Left renal pelvis (tissue), 4 donors: ENCODE data around the gene EML2. TPM values are rescaled to one million over a fixed set of nuclear protein-coding genes. Genes with fewer than 3 reads are reported as not detected.
"Not testable (repeated sequence)": the region's sequence is repeated elsewhere in the genome, so short reads cannot be mapped to it uniquely, and the experiment has no call there.

Experiments
- DNase-seq, 4 donors: peaks; one replicate each; pipeline ENCODE4 v3.0.0-alpha.2; 2013; ENCODE audit warnings: low read depth in 4 of 4, low spot score in 3 of 4
- polyA plus RNA-seq, 4 donors: library from polyadenylated mRNA; unstranded; fragments of 120-200 nt; gene quantifications; one replicate each; pipeline ENCODE4 v1.2.1, GENCODE V29; 2013; ENCODE audit not compliant: insufficient read length in 4 of 4

EML2 gene
- polyA plus RNA-seq, 4 donors = 13.8 to 29.3 (median 19.0) TPM

- no peak for DNase-seq
Measured at GRCh38 chr19:45621976-45622503, 17.2 kb downstream of the EML2 start.

GRCh38 chr19:45621389-45621788 lies 17.8 kb downstream of the EML2 start:
- DNase-seq = no peak

GRCh38 chr19:45616704-45617017 lies 22.5 kb downstream of the EML2 start:
- DNase-seq = no peak

DNA sequence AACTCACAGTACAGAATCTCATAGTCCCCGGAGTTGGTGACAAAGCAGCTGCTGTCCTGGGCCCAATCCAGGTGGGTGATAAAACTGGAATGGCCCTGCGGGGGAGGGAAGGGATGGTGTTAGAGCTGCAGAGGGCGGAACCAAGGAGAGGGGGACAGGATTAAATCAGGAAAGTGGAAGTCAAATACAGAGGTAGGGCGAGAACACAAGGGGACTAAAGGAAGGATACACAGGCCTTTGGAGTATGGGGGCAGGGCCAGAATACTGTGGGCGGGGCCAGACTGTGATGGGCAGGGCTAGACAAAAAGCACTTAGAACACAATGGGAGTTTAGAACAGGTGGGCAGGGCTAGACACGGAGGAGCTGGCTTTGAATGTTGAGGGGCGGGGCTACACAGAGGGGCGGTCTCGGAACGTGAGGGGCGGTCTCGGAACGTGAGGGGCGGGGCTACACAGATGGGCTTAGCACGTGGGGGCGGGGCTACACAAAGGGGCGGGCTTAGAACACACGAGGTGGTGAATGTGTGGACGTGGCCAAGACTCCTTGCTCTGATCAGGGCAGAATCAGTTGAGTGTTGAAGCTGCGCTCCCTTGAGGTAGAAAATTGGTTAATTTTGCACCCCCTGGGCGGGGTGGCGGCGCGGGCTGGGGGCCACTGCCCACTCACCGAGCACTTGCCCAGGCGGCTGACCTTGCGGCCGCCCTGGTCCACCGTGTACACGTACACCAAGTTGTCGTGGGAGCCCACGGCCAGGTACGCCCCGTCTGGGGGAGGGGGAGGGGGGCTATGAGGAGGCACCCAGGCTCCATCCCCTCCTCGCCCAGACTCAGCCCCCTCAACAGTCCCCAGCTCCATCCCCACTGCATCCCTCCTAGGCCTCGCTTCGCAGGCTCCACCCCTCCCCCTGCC lies 23.1 kb downstream of the EML2 start:
- peak; percentile 83 to 92 (median 85) for DNase-seq

DNA sequence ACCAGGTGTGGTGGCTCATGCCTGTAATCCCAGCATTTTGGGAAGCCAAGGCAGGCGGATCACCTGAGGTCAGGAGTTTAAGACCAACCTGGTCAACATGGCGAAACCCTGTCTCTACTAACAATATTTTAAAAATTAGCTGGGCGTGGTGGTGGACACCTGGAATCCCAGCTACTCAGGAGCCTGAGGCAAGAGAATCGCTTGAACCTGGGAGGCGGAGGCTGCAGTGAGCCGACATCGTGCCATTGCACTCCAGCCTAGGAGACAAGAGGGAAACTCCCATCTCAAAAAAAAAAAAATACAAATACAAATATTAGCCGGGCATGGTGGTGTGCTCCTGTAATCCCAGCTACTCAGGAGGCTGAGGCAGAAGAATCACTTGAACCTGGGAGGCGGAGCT lies 24.1 kb downstream of the EML2 start:
- DNase-seq = not testable (repeated sequence)

GRCh38 chr19:45613926-45614725 lies 25.1 kb downstream of the EML2 start:
- no peak for DNase-seq

- no peak for DNase-seq
Measured at GRCh38 chr19:45608948-45609347, 30.2 kb downstream of the EML2 start.

DNA sequence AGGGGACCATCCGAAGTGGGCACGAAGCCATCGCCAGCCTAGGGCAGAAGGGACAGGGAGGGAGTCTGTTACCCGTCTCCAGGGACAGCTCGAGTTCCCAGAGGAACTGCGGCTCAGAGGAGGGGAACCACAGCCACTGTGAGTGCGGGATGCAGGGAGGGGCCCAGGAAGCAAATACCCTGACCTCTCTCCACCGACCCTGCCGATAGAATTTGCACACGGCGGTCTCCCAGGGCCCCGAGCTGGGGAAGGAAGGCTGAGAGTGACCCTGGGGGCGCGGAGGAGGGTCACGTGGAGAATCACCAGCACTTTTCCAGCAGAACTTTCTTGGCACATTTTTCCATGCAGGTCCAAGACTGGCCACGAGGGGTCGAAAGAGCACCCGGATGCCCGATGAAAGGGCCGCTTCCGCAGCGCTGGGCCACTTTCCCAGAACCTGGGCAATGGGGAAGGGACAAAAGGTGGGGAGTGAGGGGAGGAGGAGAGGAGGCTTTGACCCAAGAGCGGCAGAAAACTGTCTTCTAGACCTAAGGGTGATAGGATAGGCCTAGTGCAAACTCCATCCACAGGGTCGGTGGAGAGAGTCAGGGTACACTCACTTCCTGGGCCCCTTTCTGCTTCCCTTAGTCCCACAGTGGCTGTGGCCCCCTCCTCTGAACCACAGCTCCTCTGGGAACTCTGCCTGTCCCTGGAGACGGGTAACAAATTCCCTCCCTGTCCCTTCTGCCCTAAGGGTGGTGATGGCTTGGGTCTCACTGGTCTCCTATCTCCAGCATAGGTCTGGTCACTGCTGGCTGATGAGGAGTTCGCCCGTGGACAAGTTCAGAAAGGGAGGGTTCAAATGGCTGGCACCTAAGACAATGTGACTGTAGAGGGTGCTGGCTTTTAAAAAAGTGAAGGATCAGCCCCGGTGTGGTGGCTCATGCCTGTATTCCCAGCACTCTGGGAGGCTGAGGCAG lies 31.8 kb downstream of the EML2 start:
- peak; percentile 62 to 70 (median 68) for DNase-seq

DNA sequence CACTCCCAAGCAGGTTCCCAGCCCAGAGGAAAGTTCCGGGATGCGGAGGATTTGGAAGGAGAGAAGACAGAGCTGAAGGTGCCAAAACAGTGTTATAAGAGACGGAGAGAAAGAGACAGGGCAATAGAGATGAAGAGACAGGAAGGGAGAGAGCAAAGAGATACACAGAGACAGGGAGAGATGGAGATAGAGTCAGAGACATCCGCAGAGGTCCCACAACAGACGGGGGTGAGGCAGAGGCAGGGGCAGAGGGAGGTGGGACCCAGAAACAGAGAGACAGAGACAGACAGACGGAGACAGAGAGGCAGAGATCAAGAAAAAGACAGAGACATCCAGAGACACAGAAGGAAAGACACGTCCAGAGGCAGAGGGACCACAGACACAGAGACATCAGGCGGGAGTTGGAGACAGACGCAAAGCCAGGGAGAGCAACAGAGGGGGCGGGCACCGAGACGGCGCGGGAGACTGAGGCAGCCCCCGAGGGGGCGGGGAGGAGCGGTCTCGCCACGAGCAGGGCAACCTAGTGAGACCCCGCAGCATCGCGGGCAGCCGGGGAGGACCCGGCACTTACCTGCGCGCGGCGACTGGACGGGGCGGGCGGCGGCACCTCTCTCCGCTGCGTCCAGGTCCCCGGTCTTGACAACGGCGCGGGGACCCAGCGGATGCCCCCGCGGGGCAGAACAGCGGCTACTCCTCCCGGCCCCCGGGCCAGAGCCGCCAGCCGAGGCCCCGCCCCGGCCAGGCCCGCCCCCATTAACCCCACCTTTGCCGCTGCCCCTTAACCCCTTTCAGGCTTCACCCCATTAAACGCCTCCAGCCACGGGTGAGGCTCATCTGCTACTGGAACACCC lies 37.4 kb downstream of the EML2 start, which contains the start of gene GPR4:
TSS of gene GPR4 (minus strand) at position 689 of the 851 bp plus-strand sequence. CDS start 10,346 bp downstream, outside the sequence.
- DNase-seq = no peak

DNA sequence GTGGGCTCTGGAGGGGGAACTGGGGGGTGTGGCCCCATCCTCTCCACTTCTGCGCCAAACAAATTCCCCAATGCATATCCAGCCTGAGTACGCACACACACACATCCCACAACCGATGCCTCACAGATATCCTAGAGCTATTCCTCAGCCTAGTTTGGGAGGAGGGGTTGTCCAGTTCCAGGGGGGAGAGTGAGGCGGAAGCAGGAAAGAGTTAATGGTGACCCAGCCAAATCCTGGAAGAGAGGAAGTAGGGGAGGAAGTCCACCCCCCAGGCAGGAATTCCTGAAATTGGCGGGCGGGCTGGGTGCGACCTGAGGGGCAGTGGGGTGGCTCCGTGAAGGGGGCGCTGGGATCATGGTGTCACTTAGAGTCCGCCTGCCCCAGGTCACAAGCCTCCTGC lies 38.1 kb downstream of the EML2 start:
- DNase-seq = no peak

GRCh38 chr19:45600340-45600885 lies 38.8 kb downstream of the EML2 start:
- no peak for DNase-seq

DNA sequence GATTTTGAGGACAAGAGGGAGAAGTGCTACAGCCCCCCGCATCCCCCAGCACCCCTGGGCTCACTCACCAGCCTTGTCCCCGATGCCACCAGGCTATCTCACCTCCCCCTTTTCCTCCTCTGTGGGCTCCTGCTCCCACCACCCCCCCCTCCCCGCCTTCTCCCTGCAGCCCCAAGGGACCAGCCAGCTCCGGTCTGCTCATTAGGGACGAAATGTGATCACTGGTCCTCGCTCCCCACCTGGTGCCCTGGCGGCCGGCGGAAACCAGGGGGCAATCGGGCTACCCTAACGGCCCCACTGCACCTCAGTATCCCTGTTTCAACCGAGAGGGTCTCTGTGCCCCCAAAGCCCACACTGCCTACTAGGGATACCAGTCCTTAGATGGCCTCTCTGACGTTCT lies 39.9 kb downstream of the EML2 start:
- DNase-seq = no peak

DNA sequence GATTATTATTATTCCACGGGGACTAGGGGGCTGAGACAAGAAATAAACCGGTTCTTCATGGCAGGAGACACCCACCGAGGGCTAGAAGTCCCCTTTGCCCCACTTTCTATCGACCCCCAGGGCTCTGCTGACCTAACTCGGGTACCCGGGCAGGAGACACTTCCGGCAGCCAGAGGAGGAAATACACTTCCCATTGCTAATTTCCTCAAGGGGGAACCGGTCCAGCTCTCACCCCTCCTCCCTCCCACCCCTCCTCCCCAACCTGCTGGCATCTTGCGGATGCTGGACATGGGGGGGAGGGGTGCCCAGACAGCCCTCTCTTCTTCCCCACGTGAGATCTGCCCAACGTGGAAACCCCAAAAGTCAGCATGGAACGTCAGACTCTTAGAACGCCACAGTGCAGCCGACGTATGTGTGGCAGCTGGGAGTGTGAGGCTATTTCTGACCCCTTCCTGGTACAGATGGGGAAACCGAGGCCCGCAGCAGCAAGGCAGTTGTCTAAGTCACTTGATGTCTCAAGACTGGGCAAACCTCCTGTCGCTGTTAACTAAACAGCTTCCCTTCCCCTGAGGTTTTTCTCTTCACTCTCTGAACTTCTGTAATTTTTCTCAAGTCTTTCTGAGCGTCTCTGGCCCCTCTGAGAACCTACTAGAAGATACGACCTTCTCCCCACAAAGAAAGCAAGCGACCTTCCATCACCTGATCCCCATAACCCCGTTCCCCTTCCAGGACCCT lies 40.8 kb downstream of the EML2 start:
- no peak for DNase-seq

DNA sequence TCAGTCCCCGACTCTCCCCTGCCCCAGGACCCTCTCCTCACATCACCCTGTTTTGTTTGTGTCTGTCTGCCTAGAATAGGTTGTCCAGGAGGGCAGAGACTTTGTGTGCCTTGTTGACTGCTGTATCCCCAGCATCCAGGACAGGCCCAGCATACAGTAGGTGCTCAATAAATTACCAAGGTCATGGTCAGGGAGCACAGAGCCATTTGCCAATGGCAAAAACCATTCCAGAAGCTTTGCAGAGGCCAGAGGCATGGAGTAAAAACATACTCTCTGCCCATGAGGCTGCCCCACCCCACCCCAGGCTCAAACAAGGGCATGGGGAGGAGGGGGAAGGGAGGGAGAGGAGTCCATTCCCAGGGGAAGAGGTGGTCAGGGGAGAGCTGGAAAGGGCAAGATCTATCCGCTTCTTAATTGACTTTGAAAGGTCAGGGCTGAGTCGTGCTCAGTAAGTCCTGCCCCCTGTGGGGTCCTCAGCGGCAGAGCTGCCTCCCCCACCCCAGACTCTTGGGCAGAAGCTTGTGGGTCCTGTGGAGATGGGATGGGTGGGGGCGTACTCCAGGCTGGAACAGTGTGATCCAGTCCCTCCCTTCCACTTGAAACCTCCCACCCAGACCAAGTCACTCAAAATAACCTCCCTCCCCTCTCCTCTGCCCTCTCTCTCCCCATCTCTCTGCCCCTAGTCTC lies 41.6 kb downstream of the EML2 start:
- DNase-seq = no peak

- DNase-seq = no peak
Measured at GRCh38 chr19:45595814-45596213, 43.4 kb downstream of the EML2 start.

- DNase-seq = no peak
Measured at GRCh38 chr19:45593520-45593919, 45.7 kb downstream of the EML2 start.

DNA sequence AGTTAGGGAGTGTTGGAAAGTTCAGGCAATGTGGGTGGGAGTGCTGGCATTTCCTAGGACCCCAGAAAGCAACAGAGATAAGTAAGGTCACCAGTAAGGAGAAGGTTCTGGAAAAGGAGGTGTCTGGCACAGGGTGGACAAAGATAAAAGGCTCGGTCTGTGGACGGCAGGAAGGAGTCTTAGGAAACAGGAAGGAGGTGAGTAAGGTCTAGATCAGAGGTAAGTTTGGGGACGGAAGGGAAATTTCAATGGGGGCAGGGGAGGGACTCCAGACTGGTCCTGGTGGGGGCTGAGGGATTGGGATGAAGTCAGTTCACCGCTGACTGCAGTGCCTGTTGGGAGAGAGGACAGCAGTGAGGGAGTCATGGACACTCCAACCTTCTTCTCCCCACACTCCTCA lies 46.8 kb downstream of the EML2 start:
- no peak for DNase-seq

DNA sequence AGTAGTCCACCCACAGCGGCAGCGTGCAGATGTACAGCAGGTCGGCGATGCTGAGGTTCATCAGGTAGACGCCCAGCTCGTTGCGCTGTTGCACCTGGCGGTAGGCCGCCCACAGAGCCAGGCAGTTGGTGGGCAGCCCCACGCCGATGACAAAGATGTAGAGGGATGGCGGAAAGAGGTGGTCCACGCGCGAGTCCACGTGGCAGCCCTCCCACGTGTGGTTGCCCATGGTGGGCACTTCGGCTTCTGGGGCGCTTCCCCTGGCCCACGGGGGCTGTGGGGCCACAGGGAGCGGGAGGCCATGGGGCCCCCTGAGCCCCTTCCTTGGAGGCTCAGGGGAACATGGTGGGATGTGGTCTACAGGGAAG lies 47.6 kb downstream of the EML2 start:
- no peak for DNase-seq
